ENCODE measurements around the gene TPD52L1. TPM values are rescaled to one million over a fixed set of nuclear protein-coding genes. Genes with fewer than 3 reads are reported as not detected.

The TPD52L1 gene
- total RNA-seq, 4 donors from 2014 or later = 13.4 to 39.6 (median 21.2) TPM

DNA sequence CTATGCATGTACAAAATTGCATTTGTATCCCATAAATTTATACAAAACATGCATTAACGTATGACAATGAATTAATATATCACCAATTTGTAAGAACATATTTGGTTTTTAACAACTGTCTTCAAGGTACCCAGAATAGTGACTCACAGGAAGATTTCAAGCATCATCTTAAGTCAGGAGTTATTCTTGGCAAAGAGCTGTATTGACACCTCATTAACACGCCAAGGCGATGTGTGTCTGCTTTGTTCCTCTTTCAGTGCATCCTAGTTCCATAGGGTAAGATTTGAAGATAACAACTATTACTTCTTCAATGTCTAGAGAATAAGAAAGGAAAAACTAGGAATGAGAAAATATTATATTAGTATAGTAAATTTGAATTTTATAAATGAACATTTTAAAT is 35.8 kb upstream of the TPD52L1 start:
- H3K4me3 ChIP-seq = no peak overlapping the region
- H3K27ac ChIP-seq = no peak overlapping the region
- no peak for DNase-seq
- no peaks in the 10 kb centered on the region for H3K4me1 ChIP-seq
- no peaks in the 10 kb centered on the region for H3K9me3 ChIP-seq
- TF ChIP-seq CTCF (IDR thresholded peaks at IDR 0.05) (no peak), POLR2A (IDR thresholded peaks at IDR 0.05) (no peak)
- no peaks in the 10 kb centered on the region for H3K27me3 ChIP-seq
- no peaks in the 10 kb centered on the region for H3K36me3 ChIP-seq

DNA sequence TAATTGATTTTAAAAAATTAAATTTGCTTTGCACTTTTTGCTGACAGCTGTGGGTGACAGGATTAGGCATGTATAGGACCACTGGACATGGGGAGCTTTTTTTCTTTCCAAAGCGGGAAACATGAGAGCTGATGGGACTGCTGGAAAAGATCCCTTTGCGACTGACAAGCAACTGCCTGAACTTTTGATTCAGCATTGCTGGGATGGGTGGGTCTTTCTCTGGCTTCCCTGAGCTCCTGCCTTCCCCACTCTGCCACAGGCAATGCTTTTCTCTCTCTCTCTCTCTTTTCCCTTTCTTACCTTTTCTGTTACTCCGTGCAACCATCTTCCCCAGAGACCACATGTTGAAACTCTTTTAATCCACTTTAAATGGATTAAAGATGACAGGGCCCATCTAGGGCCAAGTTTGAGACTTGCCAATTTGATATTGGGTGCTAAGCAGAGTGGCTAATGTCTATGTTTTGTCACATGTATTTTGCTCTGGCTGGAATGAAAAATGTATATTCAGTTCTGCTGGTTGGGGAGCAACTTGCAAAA is 33.5 kb upstream of the TPD52L1 start:
- TF ChIP-seq CTCF (IDR thresholded peaks at IDR 0.05) = no peak
- Histone ChIP-seq H3K4me3 (no peak overlapping the region), H3K9me3 (no peaks in the 10 kb centered on the region), H3K27ac (no peak overlapping the region), H3K4me1 (no peaks in the 10 kb centered on the region), H3K36me3 (no peaks in the 10 kb centered on the region), H3K27me3 (no peaks in the 10 kb centered on the region)
- no peak for DNase-seq

GRCh38 chr6:125121894-125122293 is 31.7 kb upstream of the TPD52L1 start:
- Histone ChIP-seq H3K27me3 (no peaks in the 10 kb centered on the region), H3K4me3 (no peak overlapping the region), H3K36me3 (no peaks in the 10 kb centered on the region), H3K27ac (no peak overlapping the region), H3K9me3 (no peaks in the 10 kb centered on the region), H3K4me1 (no peaks in the 10 kb centered on the region)
- TF ChIP-seq POLR2A (IDR thresholded peaks at IDR 0.05) = no peak
- no peak for TF ChIP-seq CTCF (IDR thresholded peaks at IDR 0.05)
- DNase-seq = no peak

GRCh38 chr6:125123051-125123450 is 30.5 kb upstream of the TPD52L1 start:
- Histone ChIP-seq H3K4me1 (no peaks in the 10 kb centered on the region), H3K27ac (no peak overlapping the region), H3K36me3 (no peaks in the 10 kb centered on the region), H3K27me3 (no peaks in the 10 kb centered on the region), H3K4me3 (no peak overlapping the region), H3K9me3 (no peaks in the 10 kb centered on the region)
- no peak for DNase-seq
- TF ChIP-seq CTCF (IDR thresholded peaks at IDR 0.05) = no peak
- no peak for TF ChIP-seq POLR2A (IDR thresholded peaks at IDR 0.05)

DNA sequence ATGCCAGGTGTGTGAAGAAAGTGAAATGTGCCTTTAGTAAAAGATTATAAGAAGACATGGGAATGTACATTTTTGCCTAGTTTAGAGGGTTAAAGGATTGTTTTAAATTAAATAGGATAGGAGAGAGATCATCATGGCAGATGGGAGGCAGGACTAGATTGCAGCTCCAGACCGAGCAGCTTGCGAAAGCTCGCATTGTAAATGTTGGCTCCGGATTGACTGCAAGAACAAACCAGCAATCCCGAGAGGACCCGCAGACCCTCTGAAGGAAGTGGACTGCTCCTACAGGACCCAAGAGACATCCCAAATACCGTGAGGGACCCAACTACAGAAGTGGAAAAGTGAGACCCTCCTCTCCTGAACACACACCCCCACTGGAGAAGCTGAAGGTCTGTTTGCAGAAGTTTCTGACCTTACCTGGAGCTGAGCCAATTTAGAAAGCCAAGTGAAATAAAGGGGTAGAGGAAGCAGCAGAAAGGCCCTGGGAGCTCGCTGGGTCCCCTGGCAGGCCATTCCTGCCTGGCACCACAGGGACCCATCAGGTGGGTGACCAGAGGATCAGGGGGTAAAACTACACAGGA is 30.0 kb upstream of the TPD52L1 start:
- no peak for DNase-seq
- H3K36me3 ChIP-seq = no peaks in the 10 kb centered on the region
- no peaks in the 10 kb centered on the region for H3K9me3 ChIP-seq
- H3K4me1 ChIP-seq = no peaks in the 10 kb centered on the region
- H3K4me3 ChIP-seq = no peak overlapping the region
- TF ChIP-seq CTCF (IDR thresholded peaks at IDR 0.05) = no peak
- no peak for TF ChIP-seq POLR2A (IDR thresholded peaks at IDR 0.05)
- H3K27me3 ChIP-seq = no peaks in the 10 kb centered on the region
- H3K27ac ChIP-seq = no peak overlapping the region
